Naive thymus-derived CD4-positive, alpha-beta T cell (primary cell): ENCODE measurements around the gene IL26. TPM values are rescaled to one million over a fixed set of nuclear protein-coding genes. Genes with fewer than 3 reads are reported as not detected.

Source experiments
- ATAC-seq: fragments of 150-1000 bp; cut with Tn5 transposase; 2 replicates; pipeline ENCODE4 v1.10.0; 2021; ENCODE audit warnings: mild to moderate bottlenecking, moderate library complexity
- CTCF ChIA-PET: fragments of 350-600 bp; sonication (Branson Sonifier 250); formaldehyde crosslinking; loops from one replicate; lab custom pipeline; 2021; ENCODE audit warnings: antibody characterized with exemption; lab: Charles Lee
- POLR2A ChIA-PET: fragments of 350-600 bp; sonication (Branson Sonifier 250); formaldehyde crosslinking; loops from one replicate; lab custom pipeline; 2021; ENCODE audit warnings: antibody characterized with exemption, inconsistent platforms; lab: Charles Lee
- DNase-seq, 9 donors: peaks; one replicate each; pipeline versions ENCODE4 v3.0.0 to v3.0.0-alpha.2; 2020 to 2022; ENCODE audit warnings: mixed read lengths in 1 of 9
- H3K27ac ChIP-seq: one replicate; pipeline ENCODE4 v1.7.0; 2013; ENCODE audit warnings: mild to moderate bottlenecking, low read depth, low read length, moderate library complexity
- H3K27me3 ChIP-seq, 2 donors: one replicate each; pipeline ENCODE4 v1.7.0; 2013; ENCODE audit warnings: low read length in 2 of 2, mild to moderate bottlenecking in 2 of 2, moderate library complexity in 2 of 2; ENCODE audit not compliant: control insufficient read depth in 2 of 2, insufficient read depth in 2 of 2
- H3K36me3 ChIP-seq, 3 experiments: 1 replicate in 2 of 3; 2 replicates in 1 of 3; pipeline ENCODE4 v1.7.0; 2013; ENCODE audit warnings: low read length in 3 of 3, mild to moderate bottlenecking in 3 of 3, moderate library complexity in 1 of 3; ENCODE audit not compliant: insufficient read depth in 3 of 3, control insufficient read depth in 2 of 3
- H3K4me1 ChIP-seq, 2 donors: one replicate each; pipeline ENCODE4 v1.7.0; 2013; ENCODE audit warnings: low read length in 2 of 2, mild to moderate bottlenecking in 2 of 2, moderate library complexity in 1 of 2; ENCODE audit not compliant: control insufficient read depth in 2 of 2, insufficient read depth in 2 of 2
- H3K4me3 ChIP-seq: 2 replicates; pipeline ENCODE4 v1.7.0; 2013; ENCODE audit warnings: mild to moderate bottlenecking, low read length
- H3K9me3 ChIP-seq, 3 experiments: 1 replicate in 2 of 3; 2 replicates in 1 of 3; pipeline ENCODE4 v1.7.0; 2013; ENCODE audit warnings: low read length in 3 of 3; ENCODE audit not compliant: control insufficient read depth in 2 of 3
- H3K27ac Mint-ChIP-seq, 9 donors: one replicate each; pipeline ENCODE4 v1.8.0; 2020 to 2022; ENCODE audit warnings: mixed read lengths in 9 of 9, mild to moderate bottlenecking in 8 of 9, moderate library complexity in 5 of 9, inconsistent platforms in 2 of 9
- H3K27me3 Mint-ChIP-seq, 5 donors: one replicate each; pipeline ENCODE4 v1.8.0; 2021 to 2022; ENCODE audit warnings: mixed read lengths in 5 of 5, mild to moderate bottlenecking in 1 of 5
- H3K36me3 Mint-ChIP-seq, 5 donors: one replicate each; pipeline ENCODE4 v1.8.0; 2020 to 2022; ENCODE audit warnings: mixed read lengths in 5 of 5, mild to moderate bottlenecking in 3 of 5, inconsistent platforms in 1 of 5
- H3K4me1 Mint-ChIP-seq, 7 donors: one replicate each; pipeline ENCODE4 v1.8.0; 2020 to 2022; ENCODE audit warnings: mixed read lengths in 7 of 7, mild to moderate bottlenecking in 3 of 7, inconsistent platforms in 1 of 7
- H3K4me3 Mint-ChIP-seq, 10 donors: one replicate each; pipeline ENCODE4 v1.8.0; 2020 to 2022; ENCODE audit warnings: mild to moderate bottlenecking in 10 of 10, mixed read lengths in 10 of 10, moderate library complexity in 6 of 10, inconsistent platforms in 2 of 10
- H3K9me3 Mint-ChIP-seq, 11 donors: one replicate each; pipeline ENCODE4 v1.8.0; 2020 to 2022; ENCODE audit warnings: mixed read lengths in 11 of 11, mild to moderate bottlenecking in 4 of 11, inconsistent platforms in 1 of 11, moderate library complexity in 1 of 11
- intact Hi-C, 2 donors: fragments of 100-400 bp; cut with micrococcal nuclease; formaldehyde crosslinking; loops; one replicate each; pipeline ENCODE4 v1.15.1; 2023
- polyA plus RNA-seq, 2 donors: library from polyadenylated mRNA; unstranded; fragments of 300-500 nt; fragmentation: Illumina TruSeq; gene quantifications; one replicate each; pipeline ENCODE4 v1.2.3, GENCODE V29; 2021
- total RNA-seq, 6 experiments: library from RNA in 5 of 6; stranded (reverse) in 5 of 6; gene quantifications; 1 replicate in 5 of 6; 2 replicates in 1 of 6; pipeline ENCODE4 v1.2.3 and lab custom pipeline; 2021 to 2026

IL26 gene
- total and polyA plus RNA-seq, 7 experiments from 2014 or later: 4.5 TPM; not detected in 6

GRCh38 chr12:68259318-68259940 is 33.8 kb upstream of the IL26 start:
- Mint-ChIP-seq H3K9me3 (peaks cover 0 to 2% (median 0%) of the 10 kb centered on the region in 11 donors), H3K27me3 (peaks cover 0 to 37% (median 4%) of the 10 kb centered on the region in 5 donors), H3K4me1 (peaks cover 0 to 32% (median 2%) of the 10 kb centered on the region in 7 donors), H3K4me3 (peak overlapping the region in 1 of 10 donors; percentile 34), H3K36me3 (peaks cover 0 to 4% (median 0%) of the 10 kb centered on the region in 5 donors), H3K27ac (peak overlapping the region in 1 of 9 donors; percentile 59)
- no peaks in the 10 kb centered on the region for H3K36me3 ChIP-seq
- no peaks in the 10 kb centered on the region for H3K9me3 ChIP-seq
- no peak overlapping the region for H3K27ac ChIP-seq
- ATAC-seq (no peak), DNase-seq (peak in 1 of 9 donors; percentile 55)
- intact Hi-C loops: no loop called here
- CTCF ChIA-PET: no interaction called here
- no peak overlapping the region for H3K4me3 ChIP-seq
- POLR2A ChIA-PET: no interaction called here
- H3K27me3 ChIP-seq: no peaks in the 10 kb centered on the region
- peaks cover 0 to 7% of the 10 kb centered on the region in 2 donors for H3K4me1 ChIP-seq

DNA sequence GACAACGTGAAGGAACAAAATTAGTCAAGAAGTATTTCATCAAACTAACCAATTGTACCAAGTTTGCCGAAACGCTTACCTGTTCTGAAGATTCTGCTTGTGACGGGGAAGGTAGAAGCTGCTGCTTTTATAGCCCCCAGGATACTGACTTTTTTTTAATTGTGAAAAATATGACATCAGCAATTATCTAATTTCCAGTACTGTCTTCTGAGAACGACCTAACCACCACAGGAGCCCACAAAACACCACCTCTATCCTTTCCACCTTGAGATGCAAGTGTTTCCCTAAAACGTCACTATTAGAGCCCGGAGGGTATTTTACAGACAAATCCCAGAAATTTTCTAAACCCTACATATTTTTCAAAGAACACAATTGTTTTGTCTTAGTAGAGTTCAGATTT is 27.9 kb upstream of the IL26 start, which contains the start of gene IL22:
IL22 (minus strand) TSS at position 101 of the 400 bp plus-strand sequence. CDS start 156 bp downstream, outside the sequence.
- H3K36me3 Mint-ChIP-seq: peaks cover 0 to 8% (median 0%) of the 10 kb centered on the region in 5 donors
- CTCF ChIA-PET: interaction anchor here (1.3 kb wide), 1 partner anchor 30 kb away, joined by 4 read pairs; no protein-coding TSS in a partner anchor

GRCh38 chr12:68252077-68252476 is 26.5 kb upstream of the IL26 start:
- peaks cover 0 to 56% (median 11%) of the 10 kb centered on the region in 5 donors for H3K27me3 Mint-ChIP-seq
- H3K4me3 Mint-ChIP-seq: peak overlapping the region in 1 of 10 donors; percentile 28
- peaks cover 0 to 8% (median 0%) of the 10 kb centered on the region in 5 donors for H3K36me3 Mint-ChIP-seq
- Histone ChIP-seq H3K36me3 (no peaks in the 10 kb centered on the region), H3K27me3 (no peaks in the 10 kb centered on the region), H3K9me3 (no peaks in the 10 kb centered on the region), H3K4me1 (no peaks in the 10 kb centered on the region), H3K4me3 (no peak overlapping the region), H3K27ac (no peak overlapping the region)
- intact Hi-C loops: no loop called here
- ChIA-PET POLR2A (no interaction called here), CTCF (interaction anchor here (0.6 kb wide), 1 partner anchor 11 kb away, joined by 3 read pairs; no protein-coding TSS in a partner anchor)
- ATAC-seq (no peak), DNase-seq (no peak)
- H3K27ac Mint-ChIP-seq: no peak overlapping the region
- H3K9me3 Mint-ChIP-seq: peaks cover 0 to 2% (median 0%) of the 10 kb centered on the region in 11 donors
- H3K4me1 Mint-ChIP-seq: peaks cover 0 to 8% (median 0%) of the 10 kb centered on the region in 7 donors

More for the DNA sequence above, 27.9 kb upstream of the IL26 start, which contains the start of gene IL22:
- H3K9me3 Mint-ChIP-seq: peaks cover 0 to 2% (median 0%) of the 10 kb centered on the region in 11 donors
- no peak within 1 kb of the TSS for H3K4me3 ChIP-seq
- no peaks in the 10 kb centered on the region for H3K27me3 ChIP-seq
- peaks cover 0 to 8% (median 0%) of the 10 kb centered on the region in 7 donors for H3K4me1 Mint-ChIP-seq
- H3K27ac ChIP-seq: no peak within 1 kb of the TSS
- intact Hi-C loops: no loop called here
- DNase-seq: no peak
- no peak for ATAC-seq
- H3K9me3 ChIP-seq: no peaks in the 10 kb centered on the region
- H3K4me3 Mint-ChIP-seq: no peak within 1 kb of the TSS
- H3K27me3 Mint-ChIP-seq: peaks cover 0 to 60% (median 11%) of the 10 kb centered on the region in 5 donors
- POLR2A ChIA-PET: no interaction called here
- no peaks in the 10 kb centered on the region for H3K36me3 ChIP-seq
- H3K27ac Mint-ChIP-seq: no peak within 1 kb of the TSS
- H3K4me1 ChIP-seq: no peaks in the 10 kb centered on the region

- H3K27ac ChIP-seq: no peak overlapping the region
- Mint-ChIP-seq H3K4me3 (no peak overlapping the region), H3K27me3 (peaks cover 0 to 59% (median 11%) of the 10 kb centered on the region in 5 donors), H3K36me3 (peaks cover 0 to 11% (median 0%) of the 10 kb centered on the region in 5 donors), H3K9me3 (peaks cover 0 to 2% (median 0%) of the 10 kb centered on the region in 11 donors), H3K4me1 (peaks cover 0 to 8% (median 0%) of the 10 kb centered on the region in 7 donors), H3K27ac (no peak overlapping the region)
- intact Hi-C loops: no loop called here
- no peaks in the 10 kb centered on the region for H3K9me3 ChIP-seq
- no peaks in the 10 kb centered on the region for H3K27me3 ChIP-seq
- H3K36me3 ChIP-seq: no peaks in the 10 kb centered on the region
- CTCF ChIA-PET: interaction anchor here (0.6 to 1.3 kb wide), 2 partner anchors 28 to 97 kb away, joined by 3 to 5 read pairs; no protein-coding TSS in a partner anchor
- ATAC-seq (no peak), DNase-seq (no peak)
- no peak overlapping the region for H3K4me3 ChIP-seq
- no peaks in the 10 kb centered on the region for H3K4me1 ChIP-seq
- POLR2A ChIA-PET: no interaction called here
These were observed 24.8 kb upstream of the IL26 start for GRCh38 chr12:68250454-68250853.

GRCh38 chr12:68247785-68248184 is 22.2 kb upstream of the IL26 start:
- H3K4me1 Mint-ChIP-seq: peaks cover 0 to 11% (median 0%) of the 10 kb centered on the region in 7 donors
- no peak overlapping the region for H3K4me3 Mint-ChIP-seq
- H3K27ac Mint-ChIP-seq: no peak overlapping the region
- intact Hi-C loops: no loop called here
- no peaks in the 10 kb centered on the region for H3K36me3 ChIP-seq
- H3K4me1 ChIP-seq: no peaks in the 10 kb centered on the region
- H3K9me3 ChIP-seq: no peaks in the 10 kb centered on the region
- no peak overlapping the region for H3K4me3 ChIP-seq
- ATAC-seq (no peak), DNase-seq (no peak)
- peaks cover 0 to 1% (median 0%) of the 10 kb centered on the region in 11 donors for H3K9me3 Mint-ChIP-seq
- no peak overlapping the region for H3K27ac ChIP-seq
- ChIA-PET CTCF (interaction anchor here (0.6 kb wide), 1 partner anchor 36 kb away, joined by 3 read pairs; no protein-coding TSS in a partner anchor), POLR2A (no interaction called here)
- no peaks in the 10 kb centered on the region for H3K27me3 ChIP-seq
- peaks cover 0 to 21% (median 0%) of the 10 kb centered on the region in 5 donors for H3K36me3 Mint-ChIP-seq
- H3K27me3 Mint-ChIP-seq: peaks cover 0 to 46% (median 7%) of the 10 kb centered on the region in 5 donors

- Mint-ChIP-seq H3K27ac (no peak overlapping the region), H3K9me3 (peaks cover 0 to 4% (median 0%) of the 10 kb centered on the region in 11 donors), H3K4me1 (peaks cover 0 to 20% (median under 1%) of the 10 kb centered on the region in 7 donors), H3K27me3 (peaks cover 0 to 34% (median 0%) of the 10 kb centered on the region in 5 donors), H3K36me3 (peaks cover 0 to 21% (median 0%) of the 10 kb centered on the region in 5 donors), H3K4me3 (no peak overlapping the region)
- H3K27me3 ChIP-seq: no peaks in the 10 kb centered on the region
- no peaks in the 10 kb centered on the region for H3K9me3 ChIP-seq
- H3K36me3 ChIP-seq: no peaks in the 10 kb centered on the region
- CTCF ChIA-PET: no interaction called here
- ATAC-seq: no peak
- no peak overlapping the region for H3K27ac ChIP-seq
- intact Hi-C loops: no loop called here
- no peak overlapping the region for H3K4me3 ChIP-seq
- POLR2A ChIA-PET: no interaction called here
- DNase-seq: no peak
- peaks cover 2% of the 10 kb centered on the region in 2 donors for H3K4me1 ChIP-seq
These were observed 20.7 kb upstream of the IL26 start for GRCh38 chr12:68246350-68246749.
